ENCODE results near the gene RNF144A. TPM values are rescaled to one million over a fixed set of nuclear protein-coding genes. Genes with fewer than 3 reads are reported as not detected.

The RNF144A gene
- total RNA-seq, 1 donor from 2014 or later: 23.5 TPM

- no peak for TF ChIP-seq CTCF (IDR thresholded peaks at IDR 0.05; ENCODE audit: insufficient read depth, low read length, poor library complexity, severe bottlenecking)
- no peaks in the 10 kb centered on the region for H3K36me3 ChIP-seq (ENCODE audit: control insufficient read depth, insufficient read depth, low read length)
- DNase-seq (ENCODE audit: low read depth): no peak
- H3K4me3 ChIP-seq (ENCODE audit: low read depth, low read length): no peak overlapping the region
- no peaks in the 10 kb centered on the region for H3K27me3 ChIP-seq (ENCODE audit: control insufficient read depth, insufficient read depth, low read length)
Observed at GRCh38 chr2:7045601-7046590, 128.7 kb downstream of the RNF144A start.

- no peaks in the 10 kb centered on the region for H3K36me3 ChIP-seq (ENCODE audit: control insufficient read depth, insufficient read depth, low read length)
- no peak for DNase-seq (ENCODE audit: low read depth)
- no peaks in the 10 kb centered on the region for H3K27me3 ChIP-seq (ENCODE audit: control insufficient read depth, insufficient read depth, low read length)
- no peak overlapping the region for H3K4me3 ChIP-seq (ENCODE audit: low read depth, low read length)
- TF ChIP-seq CTCF (IDR thresholded peaks at IDR 0.05; ENCODE audit: insufficient read depth, low read length, poor library complexity, severe bottlenecking): no peak
Observed at GRCh38 chr2:7047661-7048060, 130.4 kb downstream of the RNF144A start.

- no peak for TF ChIP-seq CTCF (IDR thresholded peaks at IDR 0.05; ENCODE audit: insufficient read depth, low read length, poor library complexity, severe bottlenecking)
- no peaks in the 10 kb centered on the region for H3K27me3 ChIP-seq (ENCODE audit: control insufficient read depth, insufficient read depth, low read length)
- H3K4me3 ChIP-seq (ENCODE audit: low read depth, low read length): no peak overlapping the region
- no peak for DNase-seq (ENCODE audit: low read depth)
- H3K36me3 ChIP-seq (ENCODE audit: control insufficient read depth, insufficient read depth, low read length): no peaks in the 10 kb centered on the region
Observed at GRCh38 chr2:7048762-7049294, 131.6 kb downstream of the RNF144A start.

GRCh38 chr2:7052404-7052803 lies 135.2 kb downstream of the RNF144A start:
- DNase-seq (ENCODE audit: low read depth): no peak
- Histone ChIP-seq H3K36me3 (ENCODE audit: control insufficient read depth, insufficient read depth, low read length) (no peaks in the 10 kb centered on the region), H3K4me3 (ENCODE audit: low read depth, low read length) (no peak overlapping the region), H3K27me3 (ENCODE audit: control insufficient read depth, insufficient read depth, low read length) (no peaks in the 10 kb centered on the region)
- no peak for TF ChIP-seq CTCF (IDR thresholded peaks at IDR 0.05; ENCODE audit: insufficient read depth, low read length, poor library complexity, severe bottlenecking)

- no peak overlapping the region for H3K4me3 ChIP-seq (ENCODE audit: low read depth, low read length)
Observed at GRCh38 chr2:7053650-7054265, 136.5 kb downstream of the RNF144A start.

More at GRCh38 chr2:7053650-7054265, 136.5 kb downstream of the RNF144A start:
- no peaks in the 10 kb centered on the region for H3K36me3 ChIP-seq (ENCODE audit: control insufficient read depth, insufficient read depth, low read length)
- DNase-seq (ENCODE audit: low read depth): no peak
- TF ChIP-seq CTCF (IDR thresholded peaks at IDR 0.05; ENCODE audit: insufficient read depth, low read length, poor library complexity, severe bottlenecking): no peak
- no peaks in the 10 kb centered on the region for H3K27me3 ChIP-seq (ENCODE audit: control insufficient read depth, insufficient read depth, low read length)
